GM18858 (cell line): ENCODE results near the gene LHX6.

Experiments used
- ATAC-seq: cut with Tn5 transposase; IDR thresholded peaks from one replicate; pipeline ENCODE4 v1.9.1; 2021; ENCODE audit not compliant: unreplicated experiment

The LHX6 gene

GRCh38 chr9:122228568-122229484, at the start of gene LHX6:
TSS of gene LHX6 (minus strand) at chr9:122228957. CDS start at chr9:122228740, 217 bp downstream.
- no peak for ATAC-seq

GRCh38 chr9:122277285-122277897, 48.6 kb upstream of the LHX6 start:
- ATAC-seq = no peak

GRCh38 chr9:122276096-122276495, 47.3 kb upstream of the LHX6 start:
- no peak for ATAC-seq

DNA sequence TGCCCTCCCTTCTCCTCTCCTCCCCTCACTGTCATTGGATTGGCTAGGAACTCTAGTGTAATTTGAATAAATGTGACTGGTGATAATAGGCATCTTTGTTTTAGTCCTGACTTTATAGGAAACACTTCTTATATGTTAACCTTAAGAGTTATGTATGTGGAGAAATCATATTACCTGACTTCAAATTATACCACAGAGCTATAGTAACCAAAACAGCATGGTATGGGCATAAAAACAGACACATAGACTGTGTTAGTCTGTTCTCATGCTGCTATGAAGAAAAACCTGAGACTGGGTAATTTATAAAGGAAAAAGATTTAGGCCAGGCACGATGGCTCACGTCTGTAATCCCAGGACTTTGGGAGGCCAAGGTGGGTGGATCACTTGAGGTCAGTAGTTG, 45.3 kb upstream of the LHX6 start:
- ATAC-seq = no peak

- no peak for ATAC-seq
Measured at GRCh38 chr9:122268041-122268814, 39.5 kb upstream of the LHX6 start.

DNA sequence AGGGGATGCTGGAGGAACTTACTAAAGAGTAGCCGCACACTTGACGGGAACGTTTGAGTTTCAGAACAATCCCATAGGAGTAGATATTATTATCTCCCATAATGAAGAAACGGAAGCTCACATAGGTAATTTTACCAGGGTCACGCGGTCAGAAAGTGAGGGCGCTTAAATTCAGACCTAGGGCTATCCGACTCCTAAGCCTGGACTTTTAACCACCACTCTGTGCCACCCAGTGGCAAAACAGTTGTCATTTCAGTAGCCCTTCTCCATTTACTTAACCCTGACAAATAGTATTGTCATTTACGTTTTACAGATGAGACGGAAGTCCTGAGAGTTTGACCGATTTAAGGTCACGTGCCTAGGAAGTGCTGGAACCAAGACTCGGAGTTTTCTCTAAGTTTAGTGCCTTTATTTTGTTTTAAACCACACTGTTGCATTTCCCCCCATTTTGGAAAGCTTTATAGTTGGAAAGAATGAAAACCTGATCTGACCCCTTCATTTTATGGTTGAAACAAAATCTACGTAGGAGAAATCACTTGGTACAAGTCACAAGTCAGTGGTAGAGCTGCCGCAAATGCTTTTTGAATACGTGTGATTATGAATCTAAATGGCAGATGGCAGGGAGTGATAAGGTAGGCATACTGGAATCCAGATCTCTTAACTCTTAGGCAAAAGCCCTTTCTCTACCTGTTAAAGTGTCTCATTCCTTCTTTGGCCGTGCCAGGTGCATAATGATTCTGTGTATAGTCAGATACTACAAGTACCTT, 36.6 kb upstream of the LHX6 start:
- ATAC-seq = no peak

DNA sequence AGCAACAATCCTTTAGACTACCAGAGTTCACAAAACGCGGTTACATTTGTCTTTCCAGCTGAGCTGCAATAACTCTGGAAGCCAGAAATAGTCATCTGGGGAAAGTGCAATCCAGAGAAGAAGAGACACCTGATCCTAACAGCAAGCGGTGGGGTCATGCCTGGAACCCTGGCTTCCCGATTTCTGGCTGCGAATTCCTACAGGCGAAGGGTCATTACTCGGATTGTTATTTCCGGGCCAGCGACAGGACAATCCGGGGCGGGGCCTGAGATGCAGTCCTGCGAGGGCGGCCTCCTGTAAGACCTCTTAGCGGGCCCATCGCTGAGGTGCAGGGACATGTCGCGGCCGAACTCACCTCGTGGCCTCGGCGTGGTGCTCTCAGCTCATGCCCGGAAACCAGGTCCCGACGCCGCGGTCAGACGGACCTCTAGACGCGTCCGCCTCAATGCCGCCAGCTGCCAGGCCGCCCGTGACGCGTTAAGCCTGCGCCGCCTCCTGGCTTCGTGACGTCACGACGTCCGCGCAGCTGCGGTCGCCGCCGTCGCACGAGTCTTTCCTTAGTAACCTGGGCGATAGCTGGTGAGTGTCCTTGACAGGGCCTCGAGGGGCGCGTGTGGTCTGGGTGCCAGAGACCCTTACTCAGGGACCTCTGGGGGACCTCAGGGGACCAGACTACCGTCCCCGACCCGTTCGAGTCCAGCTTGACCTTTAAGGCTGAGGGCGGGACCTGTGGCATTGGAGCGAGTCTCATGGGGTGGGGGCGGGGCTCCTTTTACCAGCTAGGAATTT, 35.8 kb upstream of the LHX6 start, which contains the start of the genes MRRF and RBM18:
TSS of gene MRRF (plus strand) at position 523 of the 789 bp plus-strand sequence. CDS start 6,010 bp downstream, outside the sequence.
TSS of gene RBM18 (minus strand) at position 481 of the 789 bp plus-strand sequence. CDS start 3,348 bp downstream, outside the sequence.
- peak; percentile 82 for ATAC-seq

GRCh38 chr9:122263699-122264349, 35.1 kb upstream of the LHX6 start:
- ATAC-seq = no peak

- no peak for ATAC-seq
Measured at GRCh38 chr9:122262073-122262472, 33.3 kb upstream of the LHX6 start.

DNA sequence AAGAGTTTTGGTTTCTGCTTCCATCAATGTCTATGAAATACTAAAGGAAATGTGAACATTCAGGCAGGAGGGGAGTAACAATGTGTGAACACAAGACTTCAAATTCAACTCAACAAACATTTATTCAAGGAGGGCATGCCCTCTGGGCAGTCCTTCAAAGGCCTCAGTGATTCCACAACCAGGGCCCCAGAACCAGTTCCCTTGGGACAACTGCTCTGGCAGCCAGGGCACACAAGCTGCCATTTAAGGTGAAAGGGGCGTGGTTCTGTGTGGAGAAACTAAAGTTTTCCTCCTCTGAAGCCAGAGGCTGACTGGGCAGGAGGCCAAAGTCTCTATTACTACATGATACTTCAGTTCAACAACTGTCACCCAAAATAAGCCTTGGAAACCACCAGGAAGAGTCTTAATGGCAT, 32.7 kb upstream of the LHX6 start:
- no peak for ATAC-seq

DNA sequence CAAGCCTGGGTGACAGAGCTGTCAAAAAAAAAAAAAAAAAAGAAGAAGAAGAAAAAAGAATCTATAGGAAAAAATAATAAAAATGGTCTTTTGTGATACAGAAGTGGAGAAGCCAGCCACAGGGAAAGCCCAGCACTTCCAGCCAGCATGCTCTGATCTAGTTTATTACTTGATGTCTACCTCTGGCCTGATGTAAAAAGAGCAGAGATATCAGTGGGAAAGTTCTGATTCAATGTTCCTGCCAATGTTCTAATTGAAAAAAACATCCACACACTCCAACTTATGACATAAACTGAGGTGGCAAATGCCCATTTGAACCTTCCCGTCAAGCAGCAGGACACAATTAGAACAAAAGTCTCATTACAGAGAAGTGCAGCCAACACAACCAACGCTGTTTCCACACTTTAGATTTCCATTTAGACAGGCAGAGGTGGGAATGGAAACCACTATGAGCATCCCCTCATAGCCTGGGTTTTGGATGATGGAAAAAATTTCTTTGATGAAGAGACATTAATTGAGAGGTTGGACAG, 30.2 kb upstream of the LHX6 start:
- ATAC-seq = no peak

GRCh38 chr9:122256206-122256605, 27.4 kb upstream of the LHX6 start:
- ATAC-seq = no peak

DNA sequence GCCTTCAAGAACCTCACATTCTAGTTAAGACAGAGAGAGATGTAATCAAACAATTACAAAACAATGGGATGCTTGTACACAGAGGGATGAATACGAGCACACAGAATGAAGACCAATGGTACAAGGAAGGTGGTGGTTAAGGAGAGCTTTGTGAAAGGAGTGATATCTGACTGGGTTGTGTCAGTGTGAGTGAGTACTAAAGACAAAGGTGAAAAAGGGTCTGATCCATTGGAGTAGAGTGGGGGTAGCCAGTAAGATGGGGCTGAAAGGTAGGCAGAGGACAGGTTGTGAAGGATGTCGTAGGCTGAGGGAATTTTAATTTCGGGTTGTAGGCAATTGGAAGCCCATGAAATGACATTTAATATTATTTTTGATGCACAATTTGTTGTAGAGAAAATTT, 26.0 kb upstream of the LHX6 start:
- ATAC-seq = no peak

DNA sequence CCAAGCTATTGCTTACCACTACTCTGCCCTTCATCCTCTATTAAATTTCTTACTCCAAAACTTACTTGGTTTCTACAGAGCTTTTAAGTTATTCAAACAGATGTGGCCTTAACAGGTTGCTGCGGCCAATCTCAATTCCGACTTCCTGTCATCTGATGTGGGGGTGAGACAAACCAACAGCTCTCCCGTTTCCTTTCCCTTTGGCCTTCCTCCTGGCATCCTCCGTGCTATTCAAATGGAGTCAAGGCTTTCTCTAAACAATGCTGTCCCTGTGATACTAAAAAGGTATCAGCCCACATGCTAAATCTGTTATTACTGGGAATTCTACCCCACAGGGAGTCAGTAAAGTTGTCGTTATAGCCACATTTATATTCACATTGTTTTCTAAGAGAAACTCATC, 24.0 kb upstream of the LHX6 start:
- ATAC-seq = no peak

DNA sequence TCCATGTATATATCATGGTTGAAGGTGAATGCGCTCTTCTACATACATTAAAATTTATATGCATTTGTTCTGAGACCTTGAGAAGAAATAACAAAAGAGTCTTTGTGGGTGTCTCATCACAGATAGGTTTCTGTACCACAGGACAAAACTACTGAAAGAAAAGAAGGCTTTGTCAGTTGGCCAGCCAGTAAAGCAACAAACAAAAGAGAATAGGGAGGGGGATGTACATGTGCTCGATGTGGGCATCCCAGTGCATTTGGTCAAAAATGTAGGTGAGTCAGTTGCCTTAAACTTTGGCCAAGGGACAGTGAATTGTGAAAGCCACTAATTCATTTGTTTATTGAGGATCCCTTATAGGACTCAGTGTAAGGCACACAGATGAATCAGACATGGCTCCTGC, 22.6 kb upstream of the LHX6 start:
- ATAC-seq = no peak

GRCh38 chr9:122248448-122248865, 19.7 kb upstream of the LHX6 start:
- no peak for ATAC-seq

GRCh38 chr9:122246666-122247065, 17.9 kb upstream of the LHX6 start:
- ATAC-seq = no peak

DNA sequence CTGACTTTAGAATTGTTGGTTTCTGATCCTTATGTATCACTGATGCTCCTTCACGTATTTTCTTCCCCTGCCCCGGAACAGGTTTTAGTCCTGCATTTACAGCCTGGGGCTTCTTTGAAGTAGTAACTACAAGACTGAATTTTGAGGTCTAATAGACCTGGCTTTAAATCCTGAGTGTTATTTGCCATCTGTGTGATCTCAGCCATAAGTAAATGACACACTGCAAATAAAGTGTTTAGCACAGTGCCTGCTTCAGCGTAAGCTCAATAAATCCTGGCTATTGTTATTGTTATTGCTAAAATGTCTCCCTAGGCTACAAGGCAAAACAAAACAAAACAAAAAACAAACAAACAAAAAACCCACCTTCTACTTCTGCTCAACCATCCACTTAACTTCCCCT, 15.6 kb upstream of the LHX6 start:
- ATAC-seq = no peak

- no peak for ATAC-seq
Measured at GRCh38 chr9:122239722-122240121, 11.0 kb upstream of the LHX6 start.
